Psoas muscle (tissue), 8 donors: ENCODE measurements around the gene RAB7B. TPM values are rescaled to one million over a fixed set of nuclear protein-coding genes. Genes with fewer than 3 reads are reported as not detected.

Experiments
- ATAC-seq, 4 donors: fragments of 200-7000 bp; cut with Tn5 transposase; one replicate each; pipeline ENCODE4 v1.9.1; 2020; ENCODE audit warnings: moderate library complexity in 3 of 4, mild to moderate bottlenecking in 2 of 4
- DNase-seq, 2 donors: peaks; one replicate each; pipeline ENCODE4 v3.0.0-alpha.2; 2020
- H3K27ac ChIP-seq: fragments of 200-600 bp; one replicate; pipeline ENCODE4 v1.8.0; 2022
- H3K27me3 ChIP-seq, 3 donors: fragments of 200-600 bp in 1 of 3; one replicate each; pipeline versions ENCODE4 v1.6.1 to v1.8.0; 2013 to 2022; ENCODE audit warnings: low read length in 2 of 3, mild to moderate bottlenecking in 2 of 3, moderate library complexity in 1 of 3; ENCODE audit not compliant: insufficient read depth in 3 of 3
- H3K36me3 ChIP-seq, 2 donors: fragments of 200-600 bp in 1 of 2; one replicate each; pipeline versions ENCODE4 v1.6.1 to v1.8.0; 2013 to 2022; ENCODE audit warnings: low read depth in 1 of 2, mild to moderate bottlenecking in 1 of 2, moderate library complexity in 1 of 2; ENCODE audit not compliant: insufficient read depth in 1 of 2
- H3K4me1 ChIP-seq: fragments of 200-600 bp; one replicate; pipeline ENCODE4 v1.8.0; 2022
- H3K4me3 ChIP-seq: fragments of 200-600 bp; one replicate; pipeline ENCODE4 v1.8.0; 2022; ENCODE audit warnings: mild to moderate bottlenecking
- H3K9me3 ChIP-seq: fragments of 200-600 bp; one replicate; pipeline ENCODE4 v1.8.0; 2022
- CTCF ChIP-seq: fragments of 200-600 bp; IDR thresholded peaks from one replicate; pipeline ENCODE4 v1.8.0; 2022; ENCODE audit warnings: antibody characterized with exemption
- WGBS, 3 donors: extraction: QIAGEN DNeasy Blood & Tissue Kit; methylation state at CpG; one replicate each; pipeline versions ENCODE4 v1.1.6 to v1.1.7; 2013; 5-methylcytosine and 5-hydroxymethylcytosine counted together
- intact Hi-C, 2 donors: fragments of 100-400 bp; cut with DNase I; formaldehyde crosslinking; loops; one replicate each; pipeline versions ENCODE4 v1.11.0 to v1.14.2; 2022
- polyA plus RNA-seq, 3 donors: library from polyadenylated mRNA; stranded (reverse); fragments of 200-250 nt; gene quantifications; one replicate each; pipeline ENCODE4 v1.2.3, GENCODE V29; 2013
- total RNA-seq, 4 donors: library from RNA; stranded (reverse); fragmentation: NEBNext Ultra II Directional in 2 of 4; extraction: Animal tissue kit (Norgen Biotek cat#: 25700) in 2 of 4; gene quantifications; one replicate each; pipeline versions ENCODE4 v1.2.1 to v1.2.4, GENCODE V29; 2021 to 2023
- donor health status: healthy with polysubstance abuse.
- donor health status: DM: no; HTN: no; CAD: no; lungs with moderate emphysema.
- donor health status: Bipolar disorder and iron deficiency.
- donor health status: healthy.
- donor health status: DM: yes; HTN: yes; CAD: no.
- donor health status: DM: no; HTN: no; CAD: no.
- donor health status: DM: no; HTN: no; CAD: no.
- donor health status: DM: yes; HTN: yes; CAD: no.

The RAB7B gene
- total and polyA plus RNA-seq, 7 donors = 0.17 to 1.2 (median 0.34) TPM

GRCh38 chr1:206013026-206013795, 10.0 kb upstream of the RAB7B start:
- 88 to 90% (median 89%) methylated on average over 6 of the region's 6 CpGs for WGBS, 3 donors
- no peak for ATAC-seq
- Histone ChIP-seq H3K27ac (no peak overlapping the region), H3K27me3 (no peaks in the 10 kb centered on the region), H3K36me3 (no peaks in the 10 kb centered on the region), H3K9me3 (no peaks in the 10 kb centered on the region), H3K4me3 (no peak overlapping the region), H3K4me1 (no peaks in the 10 kb centered on the region)
- intact Hi-C loops = no loop called here
- TF ChIP-seq CTCF = no peak
- DNase-seq = no peak

- Histone ChIP-seq H3K27me3 (no peaks in the 10 kb centered on the region), H3K27ac (no peak overlapping the region), H3K9me3 (no peaks in the 10 kb centered on the region), H3K4me3 (no peak overlapping the region), H3K4me1 (no peaks in the 10 kb centered on the region), H3K36me3 (no peaks in the 10 kb centered on the region)
- intact Hi-C loops = no loop called here
- whole genome bisulfite sequencing, 3 donors = 43 to 57% (median 48%) methylated on average over 17 of the region's 17 CpGs
- no peak for TF ChIP-seq CTCF
- DNase-seq (peak; percentile 68 to 84), ATAC-seq (peak; percentile 51 to 68 (median 61))
These were observed 9.1 kb upstream of the RAB7B start for GRCh38 chr1:206012086-206012859.

- no peak overlapping the region for H3K27ac ChIP-seq
- intact Hi-C loops = no loop called here
- 94 to 96% (median 95%) methylated on average over 8 of the region's 8 CpGs for WGBS, 3 donors
- no peak for DNase-seq
- H3K36me3 ChIP-seq = no peaks in the 10 kb centered on the region
- no peaks in the 10 kb centered on the region for H3K27me3 ChIP-seq
- H3K4me1 ChIP-seq = no peaks in the 10 kb centered on the region
- H3K4me3 ChIP-seq = no peak overlapping the region
- no peak for ATAC-seq
- no peaks in the 10 kb centered on the region for H3K9me3 ChIP-seq
- TF ChIP-seq CTCF = no peak
These were observed 7.9 kb upstream of the RAB7B start for GRCh38 chr1:206011057-206011456.

- no peaks in the 10 kb centered on the region for H3K27me3 ChIP-seq
- no peak overlapping the region for H3K27ac ChIP-seq
- no peak overlapping the region for H3K4me3 ChIP-seq
- WGBS, 3 donors = 58 to 75% (median 70%) methylated on average over 5 of the region's 5 CpGs
- DNase-seq (no peak), ATAC-seq (no peak)
- H3K36me3 ChIP-seq = no peaks in the 10 kb centered on the region
- H3K9me3 ChIP-seq = no peaks in the 10 kb centered on the region
- no peaks in the 10 kb centered on the region for H3K4me1 ChIP-seq
- no peak for TF ChIP-seq CTCF
- intact Hi-C loops = no loop called here
These were observed 6.9 kb upstream of the RAB7B start for GRCh38 chr1:206010060-206010459.
